Neural cell (in vitro differentiated cells): ENCODE measurements around the gene TMEM187. TPM values are rescaled to one million over a fixed set of nuclear protein-coding genes. Genes with fewer than 3 reads are reported as not detected.

ENCODE experiments used
- H2AFZ ChIP-seq: fragments of 200-600, 300-800 bp; sonication (generic), shearing (Covaris generic); 2 replicates; pipeline ENCODE4 v1.6.0; 2014; ENCODE audit warnings: low read depth, mild to moderate bottlenecking, antibody characterized with exemption, low read length, moderate library complexity
- H3F3A ChIP-seq: fragments of 200-600 bp; shearing (Covaris generic); 2 replicates; pipeline ENCODE4 v1.6.1; 2016; ENCODE audit warnings: mild to moderate bottlenecking, moderate library complexity, mixed read lengths, antibody characterized with exemption, low read length; ENCODE audit not compliant: insufficient read depth, poor library complexity, severe bottlenecking
- H3K27ac ChIP-seq: fragments of 200-600, 300-800 bp; sonication (generic), shearing (Covaris generic); 2 replicates; pipeline ENCODE4 v1.5.1; 2014; ENCODE audit warnings: mild to moderate bottlenecking, low read length, moderate library complexity
- H3K27me3 ChIP-seq: fragments of 300-800, 200-600 bp; sonication (generic), shearing (Covaris generic); 2 replicates; pipeline ENCODE4 v1.6.0; 2014; ENCODE audit warnings: mild to moderate bottlenecking, low read depth, low read length, moderate library complexity; ENCODE audit not compliant: insufficient read depth
- H3K36me3 ChIP-seq: fragments of 300-800, 200-600 bp; sonication (generic), shearing (Covaris generic); 2 replicates; pipeline ENCODE4 v1.5.1; 2014; ENCODE audit warnings: mild to moderate bottlenecking, antibody characterized with exemption, low read length, moderate library complexity; ENCODE audit not compliant: insufficient read depth
- H3K4me2 ChIP-seq: fragments of 300-800, 200-600 bp; sonication (generic), shearing (Covaris generic); 2 replicates; pipeline ENCODE4 v1.6.0; 2014; ENCODE audit warnings: mild to moderate bottlenecking, low read length
- H3K4me3 ChIP-seq: fragments of 300-800, 200-600 bp; sonication (generic), shearing (Covaris generic); 2 replicates; pipeline ENCODE4 v1.5.1; 2014; ENCODE audit warnings: mild to moderate bottlenecking, low read length, moderate library complexity
- H3K79me2 ChIP-seq: fragments of 200-600 bp; shearing (Covaris generic); replicated peaks from 2 replicates; pipeline ENCODE4 v1.6.0; 2014; ENCODE audit warnings: mild to moderate bottlenecking, low read length, moderate library complexity; ENCODE audit not compliant: insufficient read depth
- H3K9ac ChIP-seq: fragments of 300-800, 200-600 bp; sonication (generic), shearing (Covaris generic); 2 replicates; pipeline ENCODE4 v1.6.1; 2016; ENCODE audit warnings: mild to moderate bottlenecking, low read length, mixed read lengths
- H3K9me2 ChIP-seq: fragments of 200-600 bp; shearing (Covaris generic); 2 replicates; pipeline ENCODE4 v1.6.1; 2016; ENCODE audit warnings: mild to moderate bottlenecking, low read length, mixed read lengths; ENCODE audit not compliant: insufficient read depth
- H3K9me3 ChIP-seq: fragments of 200-600, 300-800 bp; sonication (generic), shearing (Covaris generic); 2 replicates; pipeline ENCODE4 v1.6.1; 2016; ENCODE audit warnings: mild to moderate bottlenecking, mixed run types, low read length, moderate library complexity, mixed read lengths
- H4K20me1 ChIP-seq: fragments of 200-600 bp; shearing (Covaris generic); 2 replicates; pipeline ENCODE4 v1.6.1; 2016; ENCODE audit warnings: mild to moderate bottlenecking, mixed run types; ENCODE audit not compliant: insufficient read depth
- EP300 ChIP-seq: fragments of 450-650 bp; conservative IDR thresholded peaks from 2 replicates; pipeline ENCODE4 v1.6.1; 2014; ENCODE audit warnings: antibody characterized with exemption, mild to moderate bottlenecking, moderate library complexity; ENCODE audit not compliant: poor library complexity, severe bottlenecking
- EZH2 ChIP-seq: fragments of 200-600, 300-800 bp; shearing (Covaris generic), sonication (generic); IDR thresholded peaks from 2 replicates; pipeline ENCODE4 v1.6.1; 2014; ENCODE audit warnings: antibody characterized with exemption, low read length, borderline replicate concordance, mild to moderate bottlenecking; ENCODE audit not compliant: insufficient read depth, poor library complexity, severe bottlenecking
- MXI1 ChIP-seq: fragments of 450-650 bp; conservative IDR thresholded peaks from 2 replicates; pipeline ENCODE4 v1.6.1; 2014; ENCODE audit warnings: antibody characterized with exemption, mild to moderate bottlenecking; ENCODE audit not compliant: poor library complexity, severe bottlenecking
- POLR2AphosphoS5 ChIP-seq: IDR thresholded peaks from 2 replicates; pipeline ENCODE4 v1.6.1; 2012
- RAD21 ChIP-seq: fragments of 450-650 bp; conservative IDR thresholded peaks from 2 replicates; pipeline ENCODE4 v1.6.1; 2014; ENCODE audit warnings: antibody characterized with exemption, mild to moderate bottlenecking, moderate library complexity
- SMC3 ChIP-seq: fragments of 450-650 bp; conservative IDR thresholded peaks from 2 replicates; pipeline ENCODE4 v1.6.1; 2014; ENCODE audit warnings: antibody characterized with exemption, mild to moderate bottlenecking, moderate library complexity; ENCODE audit not compliant: poor library complexity
- TAF1 ChIP-seq: IDR thresholded peaks from 2 replicates; pipeline ENCODE4 v1.6.1; 2012; ENCODE audit warnings: low read depth
- polyA plus RNA-seq: library from polyadenylated mRNA; depleted of rRNA; stranded (reverse); fragments of >200 nt; gene quantifications from 2 replicates; pipeline ENCODE4 v1.2.3, GENCODE V29; 2014
- TF ChIP-seq, protein P1 (sequence below): IDR thresholded peaks from 2 replicates; pipeline ENCODE4 v1.6.1; 2012; ENCODE audit warnings: borderline replicate concordance
- TF ChIP-seq, protein P2 (sequence below): fragments of 450-650 bp; IDR thresholded peaks from 2 replicates; pipeline ENCODE4 v1.5.1; 2014; ENCODE audit warnings: antibody characterized with exemption, mild to moderate bottlenecking, moderate library complexity; ENCODE audit not compliant: poor library complexity, severe bottlenecking

Gene TMEM187
- polyA plus RNA-seq, 1 donor from 2014 or later = 5.2 TPM

DNA sequence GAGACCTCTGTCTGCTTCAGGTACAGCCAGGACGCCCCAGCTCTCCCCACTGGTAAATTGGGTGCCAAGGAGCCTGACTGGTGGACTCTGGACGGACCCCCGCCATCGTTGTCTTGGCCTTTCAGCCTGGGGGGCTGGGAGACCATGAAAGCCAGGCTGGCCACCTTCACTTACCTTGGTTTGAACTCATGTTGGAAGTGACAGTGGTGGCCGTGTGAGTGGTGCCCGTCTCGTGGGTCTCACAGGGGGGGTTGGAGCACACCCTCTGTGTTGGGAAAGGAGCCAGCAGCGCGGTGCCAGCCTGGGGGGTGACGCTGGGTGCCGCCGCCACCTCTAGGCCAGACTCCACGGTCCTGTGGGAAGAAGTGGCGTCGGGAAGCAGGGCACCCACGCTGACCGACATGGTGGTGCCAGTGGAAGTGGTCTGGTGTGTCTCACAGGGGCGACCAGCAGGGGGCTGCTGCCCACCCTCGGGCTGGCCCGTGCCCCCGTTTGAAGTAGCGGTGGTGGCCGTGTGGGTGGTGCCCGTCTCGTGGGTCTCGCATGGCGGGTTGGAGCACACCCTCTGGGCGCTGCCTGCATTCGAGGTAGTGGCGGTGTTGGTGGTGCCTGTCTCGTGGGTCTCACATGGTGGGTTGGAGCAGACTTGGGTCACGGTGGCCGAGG is 18.5 kb upstream of the TMEM187 start:
- Histone ChIP-seq H3K4me2 (no peak overlapping the region), H3K27me3 (no peaks in the 10 kb centered on the region), H4K20me1 (no peaks in the 10 kb centered on the region), H3K36me3 (no peaks in the 10 kb centered on the region), H3K27ac (no peak overlapping the region), H3K9me3 (no peaks in the 10 kb centered on the region), H3K9me2 (no peaks in the 10 kb centered on the region), H3F3A (no peaks in the 10 kb centered on the region), H3K9ac (peak overlapping the region; percentile 31), H2AFZ (no peak overlapping the region), H3K4me3 (no peak overlapping the region), H3K79me2 (no peaks in the 10 kb centered on the region)
- TF ChIP-seq, protein P1, sequence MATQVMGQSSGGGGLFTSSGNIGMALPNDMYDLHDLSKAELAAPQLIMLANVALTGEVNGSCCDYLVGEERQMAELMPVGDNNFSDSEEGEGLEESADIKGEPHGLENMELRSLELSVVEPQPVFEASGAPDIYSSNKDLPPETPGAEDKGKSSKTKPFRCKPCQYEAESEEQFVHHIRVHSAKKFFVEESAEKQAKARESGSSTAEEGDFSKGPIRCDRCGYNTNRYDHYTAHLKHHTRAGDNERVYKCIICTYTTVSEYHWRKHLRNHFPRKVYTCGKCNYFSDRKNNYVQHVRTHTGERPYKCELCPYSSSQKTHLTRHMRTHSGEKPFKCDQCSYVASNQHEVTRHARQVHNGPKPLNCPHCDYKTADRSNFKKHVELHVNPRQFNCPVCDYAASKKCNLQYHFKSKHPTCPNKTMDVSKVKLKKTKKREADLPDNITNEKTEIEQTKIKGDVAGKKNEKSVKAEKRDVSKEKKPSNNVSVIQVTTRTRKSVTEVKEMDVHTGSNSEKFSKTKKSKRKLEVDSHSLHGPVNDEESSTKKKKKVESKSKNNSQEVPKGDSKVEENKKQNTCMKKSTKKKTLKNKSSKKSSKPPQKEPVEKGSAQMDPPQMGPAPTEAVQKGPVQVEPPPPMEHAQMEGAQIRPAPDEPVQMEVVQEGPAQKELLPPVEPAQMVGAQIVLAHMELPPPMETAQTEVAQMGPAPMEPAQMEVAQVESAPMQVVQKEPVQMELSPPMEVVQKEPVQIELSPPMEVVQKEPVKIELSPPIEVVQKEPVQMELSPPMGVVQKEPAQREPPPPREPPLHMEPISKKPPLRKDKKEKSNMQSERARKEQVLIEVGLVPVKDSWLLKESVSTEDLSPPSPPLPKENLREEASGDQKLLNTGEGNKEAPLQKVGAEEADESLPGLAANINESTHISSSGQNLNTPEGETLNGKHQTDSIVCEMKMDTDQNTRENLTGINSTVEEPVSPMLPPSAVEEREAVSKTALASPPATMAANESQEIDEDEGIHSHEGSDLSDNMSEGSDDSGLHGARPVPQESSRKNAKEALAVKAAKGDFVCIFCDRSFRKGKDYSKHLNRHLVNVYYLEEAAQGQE = no peak
- no peak for TF ChIP-seq POLR2AphosphoS5
- no peak for TF ChIP-seq TAF1
- TF ChIP-seq RAD21 = no peak
- no peak for TF ChIP-seq EZH2
- TF ChIP-seq SMC3 = no peak
- TF ChIP-seq, protein P2, sequence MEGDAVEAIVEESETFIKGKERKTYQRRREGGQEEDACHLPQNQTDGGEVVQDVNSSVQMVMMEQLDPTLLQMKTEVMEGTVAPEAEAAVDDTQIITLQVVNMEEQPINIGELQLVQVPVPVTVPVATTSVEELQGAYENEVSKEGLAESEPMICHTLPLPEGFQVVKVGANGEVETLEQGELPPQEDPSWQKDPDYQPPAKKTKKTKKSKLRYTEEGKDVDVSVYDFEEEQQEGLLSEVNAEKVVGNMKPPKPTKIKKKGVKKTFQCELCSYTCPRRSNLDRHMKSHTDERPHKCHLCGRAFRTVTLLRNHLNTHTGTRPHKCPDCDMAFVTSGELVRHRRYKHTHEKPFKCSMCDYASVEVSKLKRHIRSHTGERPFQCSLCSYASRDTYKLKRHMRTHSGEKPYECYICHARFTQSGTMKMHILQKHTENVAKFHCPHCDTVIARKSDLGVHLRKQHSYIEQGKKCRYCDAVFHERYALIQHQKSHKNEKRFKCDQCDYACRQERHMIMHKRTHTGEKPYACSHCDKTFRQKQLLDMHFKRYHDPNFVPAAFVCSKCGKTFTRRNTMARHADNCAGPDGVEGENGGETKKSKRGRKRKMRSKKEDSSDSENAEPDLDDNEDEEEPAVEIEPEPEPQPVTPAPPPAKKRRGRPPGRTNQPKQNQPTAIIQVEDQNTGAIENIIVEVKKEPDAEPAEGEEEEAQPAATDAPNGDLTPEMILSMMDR = no peak

DNA sequence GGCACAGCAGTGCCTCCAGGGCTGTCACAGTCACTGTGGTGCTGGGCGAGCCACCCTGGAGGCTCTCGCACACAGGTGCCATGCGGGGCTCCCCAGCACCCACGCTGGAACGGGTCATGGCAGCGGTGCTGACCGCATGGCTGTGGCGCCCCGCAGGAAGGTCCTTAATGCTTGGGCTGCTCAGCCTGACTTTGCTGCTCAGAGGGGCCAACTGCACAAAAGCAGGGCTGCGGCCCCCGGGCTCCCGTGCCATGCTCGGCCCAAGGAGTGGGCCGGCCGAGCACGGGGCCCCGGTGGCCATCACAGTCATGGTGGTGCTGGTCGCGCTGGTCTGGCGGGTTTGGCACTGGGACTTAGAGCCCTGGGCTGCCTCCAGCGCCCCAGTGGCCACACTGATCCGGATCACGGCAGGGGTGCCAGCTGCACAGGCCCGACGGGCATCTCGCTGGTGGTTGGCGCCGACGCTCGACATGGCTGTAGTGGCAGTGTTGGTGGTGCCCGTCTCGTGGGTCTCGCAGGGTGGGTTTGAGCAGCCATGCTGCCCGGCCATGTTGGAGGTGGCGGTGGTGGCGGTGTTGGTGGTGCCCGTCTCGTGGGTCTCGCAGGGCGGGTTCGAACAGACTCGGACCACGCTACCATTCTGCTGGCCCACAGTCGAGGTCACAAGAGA is 17.9 kb upstream of the TMEM187 start:
- no peaks in the 10 kb centered on the region for H3K9me2 ChIP-seq
- no peak overlapping the region for H3K27ac ChIP-seq
- H3F3A ChIP-seq = no peaks in the 10 kb centered on the region
- H4K20me1 ChIP-seq = no peaks in the 10 kb centered on the region
- no peak overlapping the region for H2AFZ ChIP-seq
- H3K9me3 ChIP-seq = no peaks in the 10 kb centered on the region
- no peaks in the 10 kb centered on the region for H3K79me2 ChIP-seq
- no peak overlapping the region for H3K4me2 ChIP-seq
- H3K4me3 ChIP-seq = no peak overlapping the region
- TF ChIP-seq EP300 = no peak
- no peak for TF ChIP-seq EZH2
- TF ChIP-seq, protein P1 = no peak
- no peak for TF ChIP-seq SMC3
- TF ChIP-seq RAD21 = no peak
- TF ChIP-seq, protein P2 = no peak
- no peak for TF ChIP-seq TAF1
- no peak for TF ChIP-seq MXI1
- no peak for TF ChIP-seq POLR2AphosphoS5
- no peaks in the 10 kb centered on the region for H3K36me3 ChIP-seq
- H3K27me3 ChIP-seq = no peaks in the 10 kb centered on the region
- H3K9ac ChIP-seq = no peak overlapping the region
